Measurements from ENCODE around the gene TOE1.

TOE1 gene

DNA sequence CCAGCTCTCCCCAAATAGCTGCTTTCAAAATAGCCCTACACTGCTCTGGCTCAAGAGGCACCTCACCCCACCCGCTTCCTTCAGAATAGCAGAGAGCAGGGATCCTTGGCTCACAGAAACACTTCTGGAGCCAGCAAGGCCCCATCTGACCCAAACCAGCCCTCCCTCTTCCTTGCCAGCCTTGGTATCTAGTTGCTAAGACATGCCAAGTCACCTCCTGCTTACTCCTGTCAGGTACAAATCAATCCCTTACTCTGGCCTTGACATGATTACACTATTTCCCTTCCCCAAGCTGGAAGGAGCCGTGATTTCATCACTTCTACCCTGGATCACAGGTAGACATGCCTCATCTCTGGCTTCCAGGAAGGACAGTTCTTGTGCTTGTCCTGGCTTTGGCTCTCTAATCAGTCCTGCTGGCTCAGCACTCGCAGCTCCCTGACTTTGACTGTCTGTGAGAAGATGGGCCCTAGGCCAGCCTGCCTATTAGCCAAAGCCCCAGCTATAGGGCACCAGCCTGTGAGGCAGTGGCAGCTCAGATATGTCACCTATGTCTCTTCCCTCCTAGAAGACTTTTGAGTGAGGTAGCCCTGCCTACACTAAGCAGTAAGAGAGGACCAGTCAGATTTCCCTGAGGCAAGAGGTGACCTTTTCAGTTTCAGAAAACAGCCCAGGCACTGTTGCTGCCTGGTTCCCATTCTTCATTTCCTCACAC, 9.2 kb downstream of the TOE1 start:
- TF ChIP-seq, protein P1, sequence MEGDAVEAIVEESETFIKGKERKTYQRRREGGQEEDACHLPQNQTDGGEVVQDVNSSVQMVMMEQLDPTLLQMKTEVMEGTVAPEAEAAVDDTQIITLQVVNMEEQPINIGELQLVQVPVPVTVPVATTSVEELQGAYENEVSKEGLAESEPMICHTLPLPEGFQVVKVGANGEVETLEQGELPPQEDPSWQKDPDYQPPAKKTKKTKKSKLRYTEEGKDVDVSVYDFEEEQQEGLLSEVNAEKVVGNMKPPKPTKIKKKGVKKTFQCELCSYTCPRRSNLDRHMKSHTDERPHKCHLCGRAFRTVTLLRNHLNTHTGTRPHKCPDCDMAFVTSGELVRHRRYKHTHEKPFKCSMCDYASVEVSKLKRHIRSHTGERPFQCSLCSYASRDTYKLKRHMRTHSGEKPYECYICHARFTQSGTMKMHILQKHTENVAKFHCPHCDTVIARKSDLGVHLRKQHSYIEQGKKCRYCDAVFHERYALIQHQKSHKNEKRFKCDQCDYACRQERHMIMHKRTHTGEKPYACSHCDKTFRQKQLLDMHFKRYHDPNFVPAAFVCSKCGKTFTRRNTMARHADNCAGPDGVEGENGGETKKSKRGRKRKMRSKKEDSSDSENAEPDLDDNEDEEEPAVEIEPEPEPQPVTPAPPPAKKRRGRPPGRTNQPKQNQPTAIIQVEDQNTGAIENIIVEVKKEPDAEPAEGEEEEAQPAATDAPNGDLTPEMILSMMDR (IDR thresholded peaks at IDR 0.05; ENCODE audit: borderline replicate concordance, control extremely low read depth, extremely low read depth, insufficient read depth, missing control alignments) = no peak
- in situ Hi-C loops (cut with MboI; ENCODE audit: low sequenced_read_pairs, unreplicated experiment) = no loop called here
- no peak for DNase-seq (ENCODE audit: low spot score)

DNA sequence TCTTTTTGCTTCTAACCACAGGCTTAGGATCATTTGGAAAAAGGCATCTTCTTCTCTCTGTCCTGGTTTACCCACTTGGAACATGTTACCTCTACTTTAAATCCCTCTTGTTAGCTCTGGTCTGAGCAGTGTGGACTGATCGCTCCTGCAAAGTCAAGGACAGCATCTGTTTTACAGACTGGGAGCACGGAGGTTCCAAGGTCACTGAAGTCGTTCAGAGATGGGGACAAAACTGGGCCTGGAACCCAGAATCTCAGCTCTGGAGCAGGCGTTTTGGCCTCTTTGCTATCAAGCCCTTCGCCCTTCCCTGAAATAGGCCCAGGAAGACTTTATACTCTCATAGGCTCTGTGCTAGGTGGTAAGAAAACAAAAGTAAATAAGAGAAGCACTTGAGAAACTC, 11.5 kb downstream of the TOE1 start:
- DNase-seq (ENCODE audit: low spot score) = no peak
- TF ChIP-seq, protein P1 (IDR thresholded peaks at IDR 0.05; ENCODE audit: borderline replicate concordance, control extremely low read depth, extremely low read depth, insufficient read depth, missing control alignments) = no peak
- in situ Hi-C loops (cut with MboI; ENCODE audit: low sequenced_read_pairs, unreplicated experiment) = no loop called here

DNA sequence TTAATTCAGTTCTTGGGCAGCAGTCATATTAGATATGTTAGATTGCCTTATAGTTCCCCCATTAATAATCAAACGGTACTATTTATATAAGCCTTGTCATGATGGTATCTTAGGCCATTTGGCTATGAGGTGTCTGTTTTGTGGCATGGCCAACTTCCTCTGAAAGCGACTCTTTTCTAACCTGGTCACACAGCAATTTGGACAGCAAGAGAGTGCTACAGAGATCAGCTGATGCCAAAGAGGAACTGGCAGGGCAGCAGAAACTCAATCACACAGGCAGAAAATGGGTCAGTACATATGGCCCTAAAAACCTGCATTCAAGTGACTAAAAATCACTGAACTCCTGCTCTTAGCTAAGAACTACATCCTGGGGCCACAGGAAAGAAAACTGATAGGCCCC, 13.7 kb downstream of the TOE1 start:
- in situ Hi-C loops (cut with MboI; ENCODE audit: low sequenced_read_pairs, unreplicated experiment) = no loop called here
- TF ChIP-seq, protein P1 (IDR thresholded peaks at IDR 0.05; ENCODE audit: borderline replicate concordance, control extremely low read depth, extremely low read depth, insufficient read depth, missing control alignments) = no peak
- no peak for DNase-seq (ENCODE audit: low spot score)

DNA sequence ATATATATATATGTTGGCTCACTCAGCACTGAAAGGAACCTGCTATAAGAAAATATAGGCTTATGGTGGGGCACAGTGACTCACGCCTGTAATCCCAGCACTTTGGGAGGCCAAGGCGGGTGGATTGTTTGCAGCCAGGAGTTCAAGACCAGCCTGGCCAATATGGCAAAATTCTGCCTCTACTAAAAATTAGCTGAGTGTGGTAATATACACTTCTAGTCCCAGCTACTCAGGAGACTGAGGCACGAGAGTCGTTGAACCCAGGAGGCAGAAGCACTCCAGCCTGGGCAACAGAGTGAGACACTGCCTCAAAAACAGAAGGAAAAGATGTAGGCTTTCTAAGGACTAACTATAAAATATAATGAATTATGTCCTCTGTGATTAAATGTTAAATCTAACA, 14.9 kb downstream of the TOE1 start:
- DNase-seq (ENCODE audit: low spot score) = no peak
- in situ Hi-C loops (cut with MboI; ENCODE audit: low sequenced_read_pairs, unreplicated experiment) = loop anchor here (5.0 kb wide), 1 partner anchor 137 kb away; the partner anchor contains the start of gene TESK2
- TF ChIP-seq, protein P1 (IDR thresholded peaks at IDR 0.05; ENCODE audit: borderline replicate concordance, control extremely low read depth, extremely low read depth, insufficient read depth, missing control alignments) = no peak

DNA sequence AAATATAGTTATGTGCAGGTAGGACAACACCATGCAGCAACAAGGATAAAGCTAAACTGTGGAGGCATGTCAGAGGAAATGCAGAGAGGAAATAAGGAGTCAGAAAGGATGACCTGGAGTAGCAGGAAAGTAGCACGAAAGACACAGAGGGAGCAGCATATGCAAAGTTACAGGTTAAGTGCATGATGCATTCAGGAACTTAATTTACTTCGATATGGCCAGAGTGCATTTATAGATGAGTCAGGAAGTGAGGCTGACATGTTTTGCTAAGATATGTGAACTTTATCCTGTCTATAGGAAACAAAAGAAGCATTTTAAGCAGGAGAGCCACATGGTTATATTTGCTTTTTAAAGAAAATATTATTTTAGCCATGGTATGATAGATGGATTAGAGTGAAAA, 15.7 kb downstream of the TOE1 start:
- in situ Hi-C loops (cut with MboI; ENCODE audit: low sequenced_read_pairs, unreplicated experiment) = loop anchor here (5.0 kb wide), 1 partner anchor 137 kb away; the partner anchor contains the start of gene TESK2
- no peak for DNase-seq (ENCODE audit: low spot score)
- TF ChIP-seq, protein P1 (IDR thresholded peaks at IDR 0.05; ENCODE audit: borderline replicate concordance, control extremely low read depth, extremely low read depth, insufficient read depth, missing control alignments) = no peak

DNA sequence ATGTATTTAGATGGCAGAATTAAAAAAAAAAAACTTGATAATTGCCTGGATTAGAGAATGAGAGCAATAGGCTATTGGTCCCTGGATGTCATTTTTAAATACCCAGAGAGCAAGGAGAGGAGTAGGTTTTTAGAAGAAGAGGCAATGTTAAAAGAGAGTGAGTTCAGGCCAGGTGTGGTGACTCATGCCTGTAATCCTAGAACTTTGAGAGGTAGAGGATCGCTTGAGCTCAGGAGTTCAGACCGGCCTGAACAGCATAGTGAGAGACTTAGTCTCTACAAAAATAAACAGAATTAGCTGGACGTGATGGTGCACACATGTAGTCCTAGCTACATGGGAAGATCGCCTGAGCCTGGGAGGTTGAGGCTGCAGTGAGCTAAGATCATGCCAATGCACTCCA, 16.2 kb downstream of the TOE1 start:
- TF ChIP-seq, protein P1 (IDR thresholded peaks at IDR 0.05; ENCODE audit: borderline replicate concordance, control extremely low read depth, extremely low read depth, insufficient read depth, missing control alignments) = no peak
- in situ Hi-C loops (cut with MboI; ENCODE audit: low sequenced_read_pairs, unreplicated experiment) = loop anchor here (5.0 kb wide), 1 partner anchor 136 kb away; the partner anchor contains the start of gene TESK2
- no peak for DNase-seq (ENCODE audit: low spot score)
